Measurements from ENCODE around the gene NUDC. TPM values are rescaled to one million over a fixed set of nuclear protein-coding genes. Genes with fewer than 3 reads are reported as not detected.

NUDC gene
- total and polyA plus RNA-seq, 10 of the 15 experiments (the other 5 are each of a cell fraction or from before 2014, with no cell fraction given) = 5.5 to 227 (median 67.4) TPM

DNA sequence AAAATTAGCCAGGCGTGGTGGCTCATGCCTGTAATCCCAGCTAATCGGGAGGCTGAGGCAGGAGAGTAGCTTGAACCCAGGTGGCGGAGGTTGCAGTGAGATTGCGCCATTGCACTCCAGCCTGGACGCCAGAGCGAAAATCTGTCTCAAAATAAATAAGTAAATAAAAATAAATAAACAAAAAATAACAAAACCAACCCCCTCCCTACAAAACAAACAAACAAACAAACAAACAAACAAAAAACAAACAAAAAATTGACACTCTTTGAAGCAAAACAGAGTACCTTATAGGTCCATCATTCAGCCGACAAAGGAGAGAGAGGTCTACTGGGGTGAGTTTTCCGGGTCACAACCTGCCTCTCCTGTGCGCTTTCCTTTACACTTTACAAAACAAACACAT, 44.1 kb downstream of the NUDC start:
- H3K79me2 ChIP-seq (ENCODE audit: control insufficient read depth, insufficient read depth, low read length) = no peaks in the 10 kb centered on the region

More for the DNA sequence above, 44.1 kb downstream of the NUDC start:
- Histone ChIP-seq H3K4me1 (ENCODE audit: control insufficient read depth, insufficient read depth, low read length) (no peaks in the 10 kb centered on the region), H3K27ac (ENCODE audit: control insufficient read depth, insufficient read depth) (no peak overlapping the region), H3K4me3 (no peak overlapping the region), H2AFZ (ENCODE audit: control insufficient read depth, low read depth, low read length) (no peak overlapping the region), H4K20me1 (ENCODE audit: control insufficient read depth, insufficient read depth) (no peaks in the 10 kb centered on the region), H3K9me3 (replicated peaks; ENCODE audit: control insufficient read depth, insufficient read depth, low read length) (no peaks in the 10 kb centered on the region), H3K4me2 (ENCODE audit: control insufficient read depth, insufficient read depth) (no peak overlapping the region), H3K27me3 (replicated peaks in 1 of 2; ENCODE audit: control insufficient read depth in 2 of 2, insufficient read depth in 2 of 2, low read length in 1 of 2) (no peaks in the 10 kb centered on the region; a peak in 2 of 4 replicates), H3K36me3 (ENCODE audit: control insufficient read depth in 2 of 2, insufficient read depth in 2 of 2, low read length in 1 of 2) (no peaks in the 10 kb centered on the region), H3K9ac (ENCODE audit: control insufficient read depth, insufficient read depth, low read length) (no peak overlapping the region)
- intact Hi-C loops (cut with micrococcal nuclease; ENCODE audit: unreplicated experiment) = no loop called here
- in situ Hi-C loops (cut with MboI) = no loop called here
- ChIA-PET RAD21 (ENCODE audit: unreplicated experiment) (no interaction called here), CTCF (interaction anchor here (1.4 to 2.5 kb wide), 2 partner anchors 11 to 32 kb away, joined by 4 to 22 read pairs; no protein-coding TSS in a partner anchor), SMC1A (ENCODE audit: uncharacterized antibody, unreplicated experiment) (no interaction called here), POLR2A (no interaction called here)
- 69% methylated on average over 9 of the region's 9 CpGs for WGBS (ENCODE audit: insufficient coverage, insufficient replicate concordance, low lambda C conversion rate, missing lambda C conversion rate)
- TF ChIP-seq RELA (IDR thresholded peaks at IDR 0.05; ENCODE audit: borderline replicate concordance, partially characterized antibody) (no peak), YBX1 (IDR thresholded peaks at IDR 0.05) (no peak), SRF (IDR thresholded peaks at IDR 0.05; ENCODE audit: low read depth in 2 of 2, low read length in 2 of 2) (no peak), RBBP5 (conservative IDR thresholded peaks at IDR 0.05) (no peak), SIX5 (IDR thresholded peaks at IDR 0.05; ENCODE audit: low read depth, low read length, severe bottlenecking) (no peak), EP300 (IDR thresholded peaks at IDR 0.05; ENCODE audit: borderline replicate concordance in 1 of 2, control insufficient read depth in 1 of 2, low read depth in 2 of 2, low read length in 2 of 2) (no peak), STAT1 (conservative IDR thresholded peaks at IDR 0.05) (no peak), PAX8 (IDR thresholded peaks at IDR 0.05) (no peak), NFYA (IDR thresholded peaks at IDR 0.05; ENCODE audit: borderline replicate concordance, low read depth, low read length) (no peak)
- TF ChIP-seq, protein P1, sequence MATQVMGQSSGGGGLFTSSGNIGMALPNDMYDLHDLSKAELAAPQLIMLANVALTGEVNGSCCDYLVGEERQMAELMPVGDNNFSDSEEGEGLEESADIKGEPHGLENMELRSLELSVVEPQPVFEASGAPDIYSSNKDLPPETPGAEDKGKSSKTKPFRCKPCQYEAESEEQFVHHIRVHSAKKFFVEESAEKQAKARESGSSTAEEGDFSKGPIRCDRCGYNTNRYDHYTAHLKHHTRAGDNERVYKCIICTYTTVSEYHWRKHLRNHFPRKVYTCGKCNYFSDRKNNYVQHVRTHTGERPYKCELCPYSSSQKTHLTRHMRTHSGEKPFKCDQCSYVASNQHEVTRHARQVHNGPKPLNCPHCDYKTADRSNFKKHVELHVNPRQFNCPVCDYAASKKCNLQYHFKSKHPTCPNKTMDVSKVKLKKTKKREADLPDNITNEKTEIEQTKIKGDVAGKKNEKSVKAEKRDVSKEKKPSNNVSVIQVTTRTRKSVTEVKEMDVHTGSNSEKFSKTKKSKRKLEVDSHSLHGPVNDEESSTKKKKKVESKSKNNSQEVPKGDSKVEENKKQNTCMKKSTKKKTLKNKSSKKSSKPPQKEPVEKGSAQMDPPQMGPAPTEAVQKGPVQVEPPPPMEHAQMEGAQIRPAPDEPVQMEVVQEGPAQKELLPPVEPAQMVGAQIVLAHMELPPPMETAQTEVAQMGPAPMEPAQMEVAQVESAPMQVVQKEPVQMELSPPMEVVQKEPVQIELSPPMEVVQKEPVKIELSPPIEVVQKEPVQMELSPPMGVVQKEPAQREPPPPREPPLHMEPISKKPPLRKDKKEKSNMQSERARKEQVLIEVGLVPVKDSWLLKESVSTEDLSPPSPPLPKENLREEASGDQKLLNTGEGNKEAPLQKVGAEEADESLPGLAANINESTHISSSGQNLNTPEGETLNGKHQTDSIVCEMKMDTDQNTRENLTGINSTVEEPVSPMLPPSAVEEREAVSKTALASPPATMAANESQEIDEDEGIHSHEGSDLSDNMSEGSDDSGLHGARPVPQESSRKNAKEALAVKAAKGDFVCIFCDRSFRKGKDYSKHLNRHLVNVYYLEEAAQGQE (IDR thresholded peaks at IDR 0.05; ENCODE audit: low read depth, low read length) = no peak
- no TSS peak for BruUV-seq (replicated peaks)
- DNase-seq (ENCODE audit: low read depth, low spot score) (no peak), FAIRE-seq (no peak), ATAC-seq (no peak)

All from GM12878 (cell line).